ENCODE data around the gene CELA1. TPM values are rescaled to one million over a fixed set of nuclear protein-coding genes. Genes with fewer than 3 reads are reported as not detected.

Gene CELA1
- total and polyA plus RNA-seq, 8 donors = not detected

GRCh38 chr12:51285843-51286242, 60.6 kb downstream of the CELA1 start:
- Histone ChIP-seq H3K27me3 (no peaks in the 10 kb centered on the region), H3K36me3 (no peaks in the 10 kb centered on the region), H3K4me3 (no peak overlapping the region), H3K27ac (no peak overlapping the region), H3K9me3 (no peaks in the 10 kb centered on the region), H3K4me1 (no peaks in the 10 kb centered on the region)
- TF ChIP-seq CTCF (IDR thresholded peaks at IDR 0.05) = no peak
- WGBS, 2 donors = 65 to 84% methylated on average over 1 of the region's 1 CpG
- intact Hi-C loops (cut with DNase I) = no loop called here
- FAIRE-seq (no peak), ATAC-seq (no peak), DNase-seq (no peak)

GRCh38 chr12:51281202-51281924, 65.1 kb downstream of the CELA1 start:
- no peak overlapping the region for H3K4me3 ChIP-seq
- intact Hi-C loops (cut with DNase I) = no loop called here
- H3K4me1 ChIP-seq = no peaks in the 10 kb centered on the region
- ATAC-seq (no peak), DNase-seq (no peak), FAIRE-seq (no peak)
- no peak overlapping the region for H3K27ac ChIP-seq
- H3K36me3 ChIP-seq = no peaks in the 10 kb centered on the region
- 88 to 89% methylated on average over 4 of the region's 4 CpGs for WGBS, 2 donors
- H3K9me3 ChIP-seq = no peaks in the 10 kb centered on the region
- no peaks in the 10 kb centered on the region for H3K27me3 ChIP-seq
- no peak for TF ChIP-seq CTCF (IDR thresholded peaks at IDR 0.05)

Other genes starting within 250 kb of the CELA1 start
- gene TFCP2, start 173.5 kb downstream of the CELA1 start, total RNA-seq = 10 to 100 TPM in 2 of 6 donors, 1 to 10 TPM in 4; 7.2 to 15.3 (median 9.1) TPM
- gene TFCP2, start 173.5 kb downstream of the CELA1 start, polyA plus RNA-seq = 1 to 10 TPM; 6.7 to 9.7 TPM
- gene POU6F1, start 128.6 kb downstream of the CELA1 start, total RNA-seq = 1 to 10 TPM; 4.8 to 7.6 (median 6.3) TPM
- gene POU6F1, start 128.6 kb downstream of the CELA1 start, polyA plus RNA-seq = 10 to 100 TPM; 11.1 to 12.9 TPM
- gene DAZAP2, start 107.9 kb downstream of the CELA1 start, total RNA-seq = 100 to 1,000 TPM in 1 of 6 donors, 10 to 100 TPM in 5; 43.1 to 104 (median 62.7) TPM
- gene DAZAP2, start 107.9 kb downstream of the CELA1 start, polyA plus RNA-seq = 100 to 1,000 TPM in 1 of 2 donors, 10 to 100 TPM in 1; 55.7 to 123 TPM
- 1 to 10 TPM; 3.4 to 9.7 (median 7.2) TPM for gene SMAGP, start 76.3 kb downstream of the CELA1 start, total RNA-seq
- 1 to 10 TPM; 4.9 to 6.4 TPM for gene SMAGP, start 76.3 kb downstream of the CELA1 start, polyA plus RNA-seq
- 1 to 10 TPM in 3 of 6 donors, under 1 TPM in 3; 0.56 to 6.0 (median 1.2) TPM for gene BIN2, start 22.5 kb downstream of the CELA1 start, total RNA-seq
- 1 to 10 TPM in 1 of 2 donors, under 1 TPM in 1; 0.75 to 1.1 TPM for gene BIN2, start 22.5 kb downstream of the CELA1 start, polyA plus RNA-seq
- 10 to 100 TPM in 3 of 6 donors, 1 to 10 TPM in 3; 8.9 to 16.6 (median 10.6) TPM for gene GALNT6, start 44.7 kb upstream of the CELA1 start, total RNA-seq
- gene GALNT6, start 44.7 kb upstream of the CELA1 start, polyA plus RNA-seq = 1 to 10 TPM; 2.7 to 5.4 TPM
- gene SLC4A8, start 78.2 kb upstream of the CELA1 start, total RNA-seq = 1 to 10 TPM; 1.0 to 3.1 (median 2.7) TPM
- 1 to 10 TPM; 1.4 to 5.5 TPM for gene SLC4A8, start 78.2 kb upstream of the CELA1 start, polyA plus RNA-seq
- gene SCN8A, start 244.6 kb upstream of the CELA1 start, total RNA-seq = 1 to 10 TPM; 1.9 to 3.2 (median 2.3) TPM
- 1 to 10 TPM; 2.1 to 2.6 TPM for gene SCN8A, start 244.6 kb upstream of the CELA1 start, polyA plus RNA-seq

All from pancreas (tissue), 10 donors.